Adrenal gland (tissue), 5 donors: ENCODE measurements around the gene ROBO2.

Source experiments
- CTCF ChIP-seq, 6 experiments: fragments of 450-650 bp in 4 of 6; fragments of 200-600 bp in 2 of 6; sonication (generic) in 1 of 6; IDR thresholded peaks; 1 replicate in 5 of 6; 2 replicates in 1 of 6; pipeline versions ENCODE4 v1.5.1 to v1.8.0; 2016 to 2021; ENCODE audit warnings: antibody characterized with exemption in 6 of 6, mild to moderate bottlenecking in 2 of 6, moderate library complexity in 1 of 6
- POLR2A ChIP-seq, 2 donors: fragments of 450-650 bp; IDR thresholded peaks; one replicate each; pipeline ENCODE4 v1.6.1; 2017; ENCODE audit warnings: antibody characterized with exemption in 2 of 2, mild to moderate bottlenecking in 2 of 2, moderate library complexity in 1 of 2
- donor health status: DM: no; HTN: no; CAD: no.

- TF ChIP-seq POLR2A (IDR thresholded peaks at IDR 0.05) (no peak), CTCF (IDR thresholded peaks at IDR 0.05) (no peak)
These were observed 612.7 kb downstream of the ROBO2 start for GRCh38 chr3:77652624-77653023.
